A172 (cell line): Measurements from ENCODE around the gene KRT6B. TPM values are rescaled to one million over a fixed set of nuclear protein-coding genes. Genes with fewer than 3 reads are reported as not detected.
"Not testable (repeated sequence)": the region's sequence is repeated elsewhere in the genome, so short reads cannot be mapped to it uniquely, and the experiment has no call there.

Experiments used
- DNase-seq: peaks from one replicate; pipeline ENCODE4 v3.0.0-alpha.2; 2015; ENCODE audit warnings: low spot score
- total RNA-seq: library from RNA; depleted of rRNA; stranded (reverse); fragments of >200 nt; shearing (Covaris generic); gene quantifications from 2 replicates; pipeline ENCODE4 v1.2.3, GENCODE V29; 2014; rRNA removed

Gene KRT6B
- total RNA-seq, 1 experiment from 2014 or later: not detected

- no peak for DNase-seq
Measured at GRCh38 chr12:52413202-52413601, 38.7 kb downstream of the KRT6B start.

GRCh38 chr12:52411815-52412214 is 40.1 kb downstream of the KRT6B start:
- DNase-seq: no peak

- DNase-seq: not testable (repeated sequence)
Measured at GRCh38 chr12:52410589-52411248, 41.2 kb downstream of the KRT6B start.

GRCh38 chr12:52407918-52408317 is 44.0 kb downstream of the KRT6B start:
- DNase-seq: no peak

GRCh38 chr12:52405922-52406385 is 46.0 kb downstream of the KRT6B start, which contains the start of gene KRT82:
KRT82 (minus strand) TSS chr12:52406335; CDS start chr12:52406277, 58 bp downstream.
- no peak for DNase-seq

GRCh38 chr12:52404951-52405350 is 47.0 kb downstream of the KRT6B start:
- no peak for DNase-seq

- no peak for DNase-seq
Measured at GRCh38 chr12:52403561-52403960, 48.4 kb downstream of the KRT6B start.

- DNase-seq: no peak
Measured at GRCh38 chr12:52402873-52403540, 48.9 kb downstream of the KRT6B start.

GRCh38 chr12:52402377-52402776 is 49.6 kb downstream of the KRT6B start:
- no peak for DNase-seq

- DNase-seq: no peak
Measured at GRCh38 chr12:52401926-52402325, 50.0 kb downstream of the KRT6B start.

- DNase-seq: no peak
Measured at GRCh38 chr12:52401526-52401925, 50.4 kb downstream of the KRT6B start.

GRCh38 chr12:52400906-52401305 is 51.0 kb downstream of the KRT6B start:
- no peak for DNase-seq

GRCh38 chr12:52399756-52400155 is 52.2 kb downstream of the KRT6B start:
- DNase-seq: no peak

GRCh38 chr12:52398176-52398575 is 53.8 kb downstream of the KRT6B start:
- DNase-seq: no peak

GRCh38 chr12:52396656-52397055 is 55.3 kb downstream of the KRT6B start:
- DNase-seq: no peak

Other genes starting within 250 kb of the KRT6B start
- 13.8 and 16.1 TPM in 2 replicates for gene KRT7, start 218.9 kb downstream of the KRT6B start, total RNA-seq
- gene KRT86, start 177.5 kb downstream of the KRT6B start, total RNA-seq: 1.5 and 1.6 TPM in 2 replicates
- 59.0 and 66.4 TPM in 2 replicates for gene KRT81, start 160.6 kb downstream of the KRT6B start, total RNA-seq
- 0.05 and 0.41 TPM in 2 replicates for gene KRT83, start 130.7 kb downstream of the KRT6B start, total RNA-seq
- gene KRT85, start 84.7 kb downstream of the KRT6B start, total RNA-seq: 0.05 TPM in 1 of 2 replicates, not detected in the other
- gene KRT84, start 66.5 kb downstream of the KRT6B start, total RNA-seq: not detected in 2 replicates
- gene KRT82, start 45.8 kb downstream of the KRT6B start, total RNA-seq: not detected in 2 replicates
- 0.07 TPM in 1 of 2 replicates, not detected in the other for gene KRT75, start 17.8 kb downstream of the KRT6B start, total RNA-seq
- not detected in 2 replicates for gene KRT6C, start 21.7 kb upstream of the KRT6B start, total RNA-seq
- not detected in 2 replicates for gene KRT6A, start 41.1 kb upstream of the KRT6B start, total RNA-seq
- 1.1 and 1.4 TPM in 2 replicates for gene KRT5, start 68.2 kb upstream of the KRT6B start, total RNA-seq
- not detected in 2 replicates for gene KRT71, start 101.0 kb upstream of the KRT6B start, total RNA-seq
- 0.43 TPM in 1 of 2 replicates, not detected in the other for gene KRT74, start 121.7 kb upstream of the KRT6B start, total RNA-seq
- gene KRT72, start 149.3 kb upstream of the KRT6B start, total RNA-seq: not detected in 2 replicates
- gene KRT73, start 166.4 kb upstream of the KRT6B start, total RNA-seq: not detected in 2 replicates
- not detected in 2 replicates for gene KRT2, start 200.1 kb upstream of the KRT6B start, total RNA-seq
- not detected in 2 replicates for gene KRT1, start 228.3 kb upstream of the KRT6B start, total RNA-seq